Gastrocnemius medialis (tissue), 4 donors: Measurements from ENCODE around the gene BNIP1.

Experiments
- CTCF ChIP-seq, 5 experiments: fragments of 450-650 bp in 3 of 5; fragments of 200-600 bp in 2 of 5; sonication (generic) in 2 of 5; IDR thresholded peaks in 4 of 5; conservative IDR thresholded peaks in 1 of 5; 1 replicate in 4 of 5; 2 replicates in 1 of 5; pipeline ENCODE4 v1.5.1; 2016 to 2019; ENCODE audit warnings: antibody characterized with exemption in 5 of 5, mild to moderate bottlenecking in 3 of 5, moderate library complexity in 3 of 5
- POLR2A ChIP-seq, 2 donors: fragments of 450-650 bp; IDR thresholded peaks; one replicate each; pipeline ENCODE4 v1.6.1; 2017; ENCODE audit warnings: antibody characterized with exemption in 2 of 2, mild to moderate bottlenecking in 2 of 2, moderate library complexity in 2 of 2

GRCh38 chr5:173114536-173114935 lies 29.8 kb upstream of the BNIP1 start:
- TF ChIP-seq POLR2A (IDR thresholded peaks at IDR 0.05): no peak
- no peak for TF ChIP-seq CTCF (IDR thresholded peaks at IDR 0.05 in 4 of 5, conservative IDR thresholded peaks at IDR 0.05 in 1 of 5)
